Measurements from ENCODE around the gene OBP2B.

DNA sequence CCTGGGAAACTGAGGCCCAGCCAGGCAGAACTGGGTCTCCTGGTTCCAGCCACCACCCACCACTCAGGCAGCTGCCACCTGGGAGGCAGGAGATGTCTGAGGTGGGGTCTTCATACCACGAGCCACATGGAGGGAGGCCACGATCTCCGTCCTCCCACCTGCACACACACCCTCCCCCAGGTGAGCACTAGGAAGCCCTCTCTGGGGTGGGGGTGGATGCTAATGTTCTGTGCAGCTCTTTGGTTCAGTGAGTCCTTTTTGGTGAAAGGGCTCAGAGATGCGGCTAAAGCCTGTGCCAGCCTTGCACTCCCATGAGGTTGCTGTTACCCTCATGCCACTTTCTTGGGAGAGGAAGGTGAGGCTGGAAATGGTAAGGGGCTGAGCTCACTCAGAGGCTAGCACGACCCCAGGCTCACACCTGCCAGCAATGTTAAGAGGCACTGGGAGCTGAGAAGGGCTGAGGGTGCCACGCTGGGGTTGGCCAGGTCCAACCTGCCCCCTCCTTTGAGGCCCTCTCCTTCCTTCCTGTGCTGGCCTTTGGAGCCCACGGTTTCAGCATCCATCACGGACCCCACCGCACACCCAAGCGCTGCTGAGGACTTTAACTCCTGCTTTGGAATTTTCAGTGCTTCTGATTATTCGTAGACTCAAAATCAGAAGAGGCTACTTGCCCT lies 26.6 kb upstream of the OBP2B start:
- TF ChIP-seq, protein P1, sequence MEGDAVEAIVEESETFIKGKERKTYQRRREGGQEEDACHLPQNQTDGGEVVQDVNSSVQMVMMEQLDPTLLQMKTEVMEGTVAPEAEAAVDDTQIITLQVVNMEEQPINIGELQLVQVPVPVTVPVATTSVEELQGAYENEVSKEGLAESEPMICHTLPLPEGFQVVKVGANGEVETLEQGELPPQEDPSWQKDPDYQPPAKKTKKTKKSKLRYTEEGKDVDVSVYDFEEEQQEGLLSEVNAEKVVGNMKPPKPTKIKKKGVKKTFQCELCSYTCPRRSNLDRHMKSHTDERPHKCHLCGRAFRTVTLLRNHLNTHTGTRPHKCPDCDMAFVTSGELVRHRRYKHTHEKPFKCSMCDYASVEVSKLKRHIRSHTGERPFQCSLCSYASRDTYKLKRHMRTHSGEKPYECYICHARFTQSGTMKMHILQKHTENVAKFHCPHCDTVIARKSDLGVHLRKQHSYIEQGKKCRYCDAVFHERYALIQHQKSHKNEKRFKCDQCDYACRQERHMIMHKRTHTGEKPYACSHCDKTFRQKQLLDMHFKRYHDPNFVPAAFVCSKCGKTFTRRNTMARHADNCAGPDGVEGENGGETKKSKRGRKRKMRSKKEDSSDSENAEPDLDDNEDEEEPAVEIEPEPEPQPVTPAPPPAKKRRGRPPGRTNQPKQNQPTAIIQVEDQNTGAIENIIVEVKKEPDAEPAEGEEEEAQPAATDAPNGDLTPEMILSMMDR (IDR thresholded peaks at IDR 0.05): no peak
- no peak for TF ChIP-seq POLR2A (IDR thresholded peaks at IDR 0.05)

Data from heart left ventricle (tissue), 13 donors.